HG02973 (cell line): Measurements from ENCODE around the gene SLTM.
"Not testable (repeated sequence)": the region's sequence is repeated elsewhere in the genome, so short reads cannot be mapped to it uniquely, and the experiment has no call there.

Experiments
- ATAC-seq: cut with Tn5 transposase; IDR thresholded peaks from one replicate; pipeline ENCODE4 v1.9.1; 2021; ENCODE audit warnings: moderate library complexity; ENCODE audit not compliant: unreplicated experiment

Gene SLTM

DNA sequence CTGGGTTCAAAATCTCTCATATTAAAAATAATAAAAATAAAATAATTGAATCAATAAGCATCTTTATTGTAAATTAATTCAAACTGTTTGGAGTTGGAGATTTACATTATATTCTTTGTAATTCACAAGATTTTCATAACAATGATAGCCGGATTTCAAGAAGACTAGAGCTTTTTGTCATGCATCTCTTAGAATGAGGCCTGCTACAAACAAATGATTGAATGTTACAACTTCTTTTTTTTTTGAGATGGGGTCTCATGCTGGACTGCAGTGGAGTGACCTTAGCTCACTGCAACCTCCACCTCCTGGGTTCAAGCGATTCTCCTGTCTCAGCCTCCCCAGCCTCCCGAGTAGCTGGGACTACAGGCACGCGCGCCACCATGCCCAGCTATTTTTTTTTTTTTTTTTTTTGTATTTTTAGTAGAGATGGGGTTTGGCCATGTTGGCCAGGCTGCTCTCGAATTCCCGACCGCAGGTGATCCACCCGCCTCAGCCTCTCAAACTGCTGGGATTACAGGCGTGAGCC lies 3.5 kb downstream of the SLTM start:
- no peak for ATAC-seq

DNA sequence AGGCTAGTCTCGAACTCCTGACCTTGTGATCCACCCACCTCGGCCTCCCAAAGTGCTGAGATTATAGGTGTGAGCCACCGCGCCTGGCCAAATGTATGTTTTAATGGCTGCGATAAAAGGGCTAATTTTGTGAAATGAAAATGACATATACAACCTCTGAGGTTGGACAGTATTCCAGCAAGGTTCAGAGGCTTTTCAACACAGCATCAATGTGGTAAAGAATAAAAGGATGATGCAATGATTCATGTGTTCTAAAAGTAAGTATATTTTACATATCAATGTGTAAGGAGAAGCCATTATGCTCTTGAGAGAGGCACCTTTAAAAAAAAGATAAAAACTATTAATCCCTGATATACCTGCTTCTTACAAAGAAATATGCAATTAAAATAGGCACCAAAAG lies 6.7 kb downstream of the SLTM start:
- ATAC-seq = no peak

DNA sequence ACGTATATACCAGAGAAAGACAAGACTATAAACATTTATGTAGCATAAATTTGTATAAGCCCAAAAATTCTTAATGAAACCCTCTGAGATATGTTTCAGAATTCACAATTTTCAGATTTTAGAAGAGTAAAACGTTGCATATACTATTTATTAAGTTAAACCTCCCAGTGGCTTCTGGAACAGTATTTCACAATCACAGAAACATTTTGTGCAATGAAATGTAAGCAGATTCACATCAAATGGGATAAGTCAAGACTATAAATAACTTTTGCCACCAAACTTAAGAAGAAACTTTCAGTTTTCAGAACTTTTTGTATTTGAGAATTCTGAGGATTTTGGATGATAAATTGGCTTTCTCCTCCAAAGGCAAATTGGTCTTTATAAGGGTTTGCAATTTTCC lies 9.2 kb downstream of the SLTM start:
- ATAC-seq = no peak

DNA sequence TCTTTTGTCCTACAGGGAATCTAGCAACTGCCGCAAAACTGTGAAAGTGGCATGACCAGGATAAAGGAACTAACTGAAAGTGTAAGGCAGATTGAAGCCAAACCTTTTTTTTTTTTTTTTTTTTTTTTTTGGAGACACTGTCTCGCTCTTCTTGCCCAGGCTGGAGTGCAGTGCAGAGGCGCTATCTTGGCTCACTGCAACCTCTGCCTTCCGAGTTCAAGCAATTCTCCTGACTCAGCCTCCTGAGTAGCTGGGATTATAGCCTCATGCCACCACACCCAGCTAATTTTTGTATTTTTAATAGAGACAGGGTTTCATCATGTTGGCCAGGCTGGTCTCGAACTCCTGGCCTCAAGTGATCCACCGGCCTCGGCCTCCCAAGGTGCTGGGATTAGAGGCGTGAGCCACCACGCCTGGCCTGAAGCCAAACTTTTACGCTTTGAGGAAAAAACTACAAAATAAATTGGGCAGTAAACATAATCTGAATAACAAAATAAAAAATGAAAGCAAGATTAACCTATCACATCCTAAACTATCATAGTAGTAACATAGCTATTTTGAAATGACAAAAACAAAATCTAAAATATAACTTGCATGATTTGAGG lies 9.7 kb downstream of the SLTM start:
- no peak for ATAC-seq

DNA sequence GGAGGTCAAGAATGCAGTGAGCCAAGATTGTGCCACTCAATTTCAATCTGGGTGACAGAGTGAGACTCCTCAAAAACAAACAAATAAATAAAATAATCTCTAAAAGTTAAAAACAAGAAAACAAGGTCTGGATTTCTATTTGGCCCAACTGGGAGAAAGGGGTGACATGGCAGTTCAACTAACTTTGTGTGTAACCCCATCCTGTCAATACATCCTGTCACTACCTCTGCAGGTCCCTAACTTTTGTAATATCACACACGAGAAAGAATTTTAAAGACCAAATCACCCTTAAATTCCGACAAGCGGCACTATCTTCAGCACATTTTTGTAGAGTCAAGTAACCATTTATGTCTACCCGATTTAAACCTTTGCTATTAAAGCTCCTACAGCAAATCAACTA lies 10.2 kb downstream of the SLTM start:
- no peak for ATAC-seq

DNA sequence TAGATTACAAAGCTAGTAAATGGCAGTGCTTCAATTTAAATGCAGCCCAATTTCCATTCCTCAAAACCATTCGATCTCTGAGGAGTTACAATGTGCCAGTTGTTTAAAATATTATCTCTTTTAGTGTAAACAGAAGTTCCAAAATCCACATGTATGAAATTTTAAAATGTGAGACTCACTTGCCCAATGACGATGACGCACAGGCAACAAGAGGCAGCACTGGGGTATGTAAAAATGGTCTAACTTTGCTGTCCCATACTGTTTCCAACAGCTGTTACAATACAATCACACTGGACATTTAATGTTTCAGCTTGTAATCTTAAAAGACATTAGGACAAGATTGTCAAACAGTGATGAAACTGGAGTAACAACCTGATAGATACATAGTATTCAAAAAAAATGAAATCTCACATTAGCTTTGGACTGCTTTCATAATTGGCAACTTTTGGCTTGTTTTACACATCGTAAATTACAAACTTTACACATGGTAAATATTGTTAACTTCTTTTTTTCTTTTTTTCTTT lies 12.2 kb downstream of the SLTM start:
- no peak for ATAC-seq

DNA sequence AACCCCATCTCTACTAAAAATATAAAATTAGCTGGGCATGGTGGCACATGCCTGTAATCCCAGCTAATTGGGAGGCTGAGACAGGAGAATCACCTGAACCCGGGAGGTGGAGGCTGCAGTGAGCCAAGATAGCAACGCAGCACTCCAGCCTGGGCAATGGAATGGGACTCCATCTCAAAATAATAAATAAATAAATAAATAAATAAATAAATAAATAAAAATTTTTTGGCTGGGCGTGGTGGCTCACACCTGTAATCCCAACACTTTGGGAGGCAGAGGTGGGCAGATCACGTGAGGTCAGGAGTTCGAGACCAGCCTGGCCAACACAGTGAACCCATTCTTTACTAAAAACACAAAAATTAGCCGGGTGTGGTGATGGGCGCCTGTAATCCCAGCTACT lies 13.0 kb downstream of the SLTM start:
- not testable (repeated sequence) for ATAC-seq

DNA sequence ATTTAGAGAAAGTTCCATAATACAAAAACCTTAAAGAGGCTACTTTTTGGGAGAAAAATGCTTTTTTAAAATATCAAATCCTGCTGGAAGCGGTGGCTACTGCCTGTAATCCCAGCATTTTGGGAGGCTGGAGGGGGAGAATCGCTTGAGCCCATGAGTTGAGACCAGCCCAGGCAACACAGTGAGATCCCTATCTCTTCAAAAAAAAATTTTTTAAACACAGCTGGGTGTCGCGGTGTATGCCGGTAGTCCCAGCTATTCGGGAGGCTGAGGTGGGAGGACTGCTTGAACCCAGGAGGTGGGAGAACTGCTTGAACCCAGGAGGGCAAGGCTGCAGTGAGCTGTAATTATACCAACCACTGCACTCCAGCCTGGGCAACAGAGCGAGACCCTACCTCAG lies 14.2 kb downstream of the SLTM start:
- no peak for ATAC-seq

DNA sequence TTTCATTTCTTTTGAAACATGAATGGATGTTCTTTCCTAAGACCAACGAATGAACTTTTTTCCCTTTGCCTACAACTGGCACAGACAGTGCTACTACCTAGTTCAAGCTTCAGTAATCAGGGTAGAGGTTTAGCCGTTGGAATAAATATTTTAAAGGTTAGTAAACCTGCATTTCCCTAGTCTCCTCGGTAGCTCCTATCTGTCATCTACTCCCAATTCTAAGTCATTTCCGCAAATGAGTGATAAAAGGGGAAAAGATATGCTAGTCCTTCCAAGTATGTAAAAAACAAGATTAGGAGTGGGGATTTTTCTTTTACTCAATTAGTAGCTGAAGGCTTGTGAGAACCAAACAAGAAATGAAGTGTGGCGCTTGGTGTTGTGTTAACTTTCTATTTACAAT lies 15.2 kb downstream of the SLTM start:
- ATAC-seq = no peak

DNA sequence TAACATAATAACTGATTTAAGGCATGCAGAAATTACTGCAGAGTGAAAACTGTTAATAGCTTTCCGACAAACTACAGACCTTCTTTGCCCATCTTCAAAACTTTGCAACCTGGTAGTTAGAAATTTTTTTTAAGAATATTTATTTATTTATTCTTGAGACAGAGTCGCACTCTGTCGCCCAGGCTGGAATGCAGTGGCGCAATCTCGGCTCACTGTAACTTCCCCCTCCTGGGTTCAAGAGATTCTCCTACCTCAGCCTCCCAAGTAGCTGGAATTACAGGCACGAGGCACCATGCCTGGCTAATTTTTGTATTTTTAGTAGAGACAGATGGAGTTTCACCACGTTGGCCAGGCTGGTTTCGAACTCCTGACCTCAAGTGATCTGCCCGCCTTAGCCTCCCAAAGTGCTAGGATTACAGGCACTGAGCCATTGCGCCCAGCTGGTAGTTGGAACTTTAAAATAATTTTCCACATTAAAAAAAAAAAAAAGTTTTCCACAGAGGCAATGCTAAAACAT lies 15.8 kb downstream of the SLTM start:
- ATAC-seq = not testable (repeated sequence)

DNA sequence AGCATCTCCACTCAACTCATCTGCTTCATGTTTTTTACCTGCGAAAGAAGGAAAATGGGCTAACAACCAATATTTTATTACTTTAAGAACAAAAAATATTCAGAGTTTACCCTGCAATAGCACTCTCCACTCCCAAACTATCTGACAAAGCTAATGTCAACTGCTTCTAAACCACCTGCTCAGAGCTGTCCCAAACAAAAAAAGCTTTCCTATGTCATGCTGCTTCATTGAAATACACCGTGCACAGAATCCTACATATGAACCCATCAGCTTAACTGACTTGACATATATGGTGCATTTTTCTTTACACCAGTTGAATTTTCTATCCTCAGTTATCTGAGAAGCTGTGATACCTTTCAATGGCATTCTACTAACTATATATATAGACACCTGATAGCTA lies 16.5 kb downstream of the SLTM start:
- no peak for ATAC-seq

DNA sequence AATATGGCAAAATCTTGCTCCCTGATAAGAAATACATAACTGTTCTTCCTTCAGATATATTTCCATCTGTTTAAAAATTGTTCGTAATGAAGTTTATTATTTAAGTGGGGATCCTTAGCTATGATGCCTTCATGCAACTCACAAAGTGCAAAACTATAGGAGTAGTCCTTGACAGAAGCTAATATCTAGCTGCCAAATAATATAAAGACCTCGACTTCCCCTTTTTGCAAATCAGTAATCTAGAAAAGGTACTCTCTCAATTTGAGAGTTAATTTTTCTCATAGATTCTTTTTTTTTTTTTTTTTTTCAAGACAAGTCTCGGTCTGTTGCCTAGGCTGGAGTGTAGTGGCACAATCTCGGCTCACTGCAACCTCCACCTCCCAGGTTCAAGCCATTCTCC lies 23.0 kb downstream of the SLTM start:
- ATAC-seq = no peak

DNA sequence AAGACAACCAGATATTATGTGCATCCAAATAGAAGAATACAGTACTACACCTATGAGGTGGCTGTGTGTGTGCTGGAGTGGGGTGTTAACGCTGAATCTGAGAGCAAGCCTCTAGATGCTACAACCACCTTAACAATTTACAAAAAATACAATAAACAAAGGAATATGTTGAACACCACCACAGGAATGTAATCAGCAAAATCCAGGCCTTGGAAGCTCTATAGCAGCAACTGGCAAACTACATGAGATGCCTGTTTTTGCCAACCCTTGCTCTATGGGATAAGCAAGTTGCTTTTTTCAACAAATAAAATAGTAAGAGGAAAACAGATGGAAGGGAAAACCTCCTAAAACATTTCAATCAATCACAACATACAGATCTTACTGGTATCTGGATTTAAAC lies 23.9 kb downstream of the SLTM start:
- no peak for ATAC-seq

DNA sequence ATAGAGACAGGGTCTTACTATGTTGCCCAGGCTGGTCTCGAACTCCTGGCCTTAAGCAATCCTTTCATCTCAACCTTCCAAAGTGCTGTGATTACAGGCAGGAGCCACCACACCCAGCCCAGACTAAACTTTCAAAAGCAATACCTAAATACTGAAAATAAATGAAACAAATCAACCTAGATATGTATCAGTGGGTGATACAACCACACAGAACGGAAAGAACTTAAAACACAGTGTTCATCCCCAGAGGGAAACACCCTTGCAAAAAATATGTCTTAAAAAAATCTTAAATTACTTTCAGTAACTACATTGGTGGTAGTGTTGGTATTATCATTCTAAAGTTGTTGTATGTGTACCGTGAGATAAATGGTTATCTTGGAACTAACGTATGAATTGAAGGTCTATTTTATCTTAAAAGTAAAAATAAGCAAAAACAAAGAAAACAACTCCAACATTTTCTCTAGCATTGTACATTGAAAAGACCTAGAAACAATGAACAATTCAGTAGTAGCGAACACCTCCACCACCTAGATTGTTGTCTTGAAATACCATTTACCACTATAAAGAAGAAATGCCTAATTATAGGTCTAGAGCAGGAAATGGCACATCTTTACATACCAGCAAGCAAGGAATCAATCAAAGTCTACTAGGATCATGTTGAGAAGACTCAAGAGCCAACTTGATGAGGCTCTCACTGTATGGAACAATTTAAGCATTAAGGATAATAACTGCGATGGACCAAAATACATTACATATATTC lies 24.7 kb downstream of the SLTM start:
- ATAC-seq = no peak

DNA sequence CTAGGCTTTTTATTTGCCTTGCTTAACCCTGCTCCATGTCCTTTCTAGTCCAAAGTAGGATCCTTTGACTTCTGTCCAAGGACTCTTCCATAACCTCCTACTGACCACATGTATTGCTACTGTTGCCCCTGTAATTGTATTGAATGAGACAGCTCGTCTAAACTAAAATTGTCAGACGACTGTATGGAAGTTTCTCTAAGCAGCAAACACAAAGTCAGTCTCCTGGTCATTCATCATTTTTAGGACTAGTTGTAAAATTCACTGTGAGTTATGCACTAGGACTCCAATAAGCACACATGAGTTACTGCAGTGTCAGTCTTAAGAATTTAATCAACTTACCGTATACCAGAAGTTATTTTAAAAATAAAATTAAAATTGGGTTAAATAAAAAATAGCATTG lies 32.8 kb downstream of the SLTM start:
- no peak for ATAC-seq

DNA sequence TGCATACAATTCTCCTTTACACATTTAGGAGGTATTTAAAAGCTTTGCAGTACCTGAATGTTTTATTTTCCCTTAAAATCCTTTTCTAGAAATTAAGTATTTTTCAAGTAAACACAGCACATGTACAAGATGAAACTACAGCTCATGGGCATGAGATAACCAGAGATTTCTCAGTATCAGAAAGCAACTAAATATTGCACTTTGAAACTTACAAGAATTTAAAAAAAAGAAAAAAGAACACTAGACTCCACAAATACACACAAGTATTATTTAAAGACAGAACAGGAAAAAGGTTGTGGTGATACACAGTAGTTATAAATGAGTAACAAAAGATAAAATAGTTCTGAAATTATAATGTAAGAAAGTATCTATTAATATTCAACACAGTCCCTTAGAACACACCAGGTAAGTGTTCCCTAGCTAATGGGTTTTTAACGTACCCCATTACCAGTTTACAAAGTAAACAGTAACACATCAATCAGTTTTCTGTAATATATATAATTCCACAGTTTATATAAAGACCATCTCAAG lies 35.3 kb downstream of the SLTM start:
- ATAC-seq = no peak

DNA sequence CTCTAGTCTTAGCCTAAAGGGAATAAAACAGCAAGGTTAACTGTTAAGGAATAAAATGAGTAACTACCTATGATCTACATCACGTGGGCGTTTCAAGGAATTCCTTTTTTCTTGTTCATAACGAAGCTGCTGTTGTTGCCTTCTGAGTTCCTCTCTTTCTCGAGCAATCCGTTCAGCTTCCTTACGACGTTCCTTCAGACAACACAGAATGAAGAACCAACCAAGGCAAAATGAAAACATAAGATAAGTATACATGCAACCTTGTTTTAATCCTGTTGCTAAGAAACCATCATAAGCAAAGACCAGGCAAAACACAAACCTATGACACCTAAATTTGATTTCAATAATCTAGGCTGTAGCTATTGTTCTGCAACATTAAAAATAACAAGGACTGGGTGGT lies 44.1 kb downstream of the SLTM start:
- ATAC-seq = no peak

DNA sequence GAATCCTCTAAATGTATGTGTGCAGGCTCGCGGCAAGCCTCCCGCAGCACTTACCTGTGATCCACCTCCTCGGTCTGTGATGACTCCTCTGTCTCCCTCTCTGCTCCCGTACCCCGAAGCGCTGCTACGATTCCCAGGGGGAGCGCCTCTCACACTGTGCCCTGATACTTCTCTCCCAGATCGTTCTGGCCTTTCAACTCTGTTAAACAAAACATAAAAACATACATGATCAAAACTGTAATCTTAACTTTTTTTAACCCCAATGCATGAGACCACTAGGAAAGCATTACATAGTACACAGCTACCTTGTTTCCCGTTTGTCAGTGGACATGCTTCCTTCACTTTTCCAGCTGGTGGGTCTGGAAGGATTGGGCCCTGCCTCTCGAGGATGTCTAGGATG lies 46.6 kb downstream of the SLTM start:
- no peak for ATAC-seq

DNA sequence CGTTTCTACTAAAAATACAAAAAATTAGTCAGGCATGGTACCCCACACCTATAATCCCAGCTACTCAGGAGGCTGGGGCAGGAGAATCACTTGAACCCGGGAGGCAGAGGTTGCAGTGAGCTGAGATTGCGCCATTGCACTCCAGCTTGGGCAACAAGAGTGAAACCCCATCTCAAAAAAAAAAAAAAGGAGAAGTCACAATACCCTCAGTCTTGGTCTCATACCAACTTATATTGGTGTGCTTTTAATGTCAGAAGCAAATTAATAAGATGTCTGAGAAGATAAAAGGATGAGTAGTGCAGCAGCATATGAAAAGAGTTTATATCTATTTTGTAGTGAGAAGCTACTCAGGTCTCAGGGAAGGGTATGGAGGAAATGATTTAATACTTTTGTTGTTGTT lies 49.6 kb downstream of the SLTM start:
- ATAC-seq = not testable (repeated sequence)

DNA sequence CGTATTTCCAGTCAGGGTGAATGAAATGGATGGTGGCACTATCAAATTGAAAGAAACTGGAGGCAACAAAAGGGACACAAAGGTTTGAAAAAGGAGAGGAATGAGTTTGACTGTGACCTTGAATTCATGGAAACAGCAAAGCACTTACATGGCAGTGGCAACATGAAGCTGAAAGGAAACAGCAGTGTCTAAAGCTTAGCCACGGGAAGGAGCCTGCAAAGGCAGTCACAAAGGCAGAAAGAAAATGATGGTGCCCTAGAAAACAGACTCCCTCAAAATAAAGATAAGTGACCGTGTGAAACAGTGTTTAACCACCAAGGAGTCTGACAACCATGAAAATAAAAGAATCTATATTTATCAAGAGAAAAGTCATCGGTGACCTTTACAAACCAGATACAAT lies 51.2 kb downstream of the SLTM start:
- no peak for ATAC-seq

DNA sequence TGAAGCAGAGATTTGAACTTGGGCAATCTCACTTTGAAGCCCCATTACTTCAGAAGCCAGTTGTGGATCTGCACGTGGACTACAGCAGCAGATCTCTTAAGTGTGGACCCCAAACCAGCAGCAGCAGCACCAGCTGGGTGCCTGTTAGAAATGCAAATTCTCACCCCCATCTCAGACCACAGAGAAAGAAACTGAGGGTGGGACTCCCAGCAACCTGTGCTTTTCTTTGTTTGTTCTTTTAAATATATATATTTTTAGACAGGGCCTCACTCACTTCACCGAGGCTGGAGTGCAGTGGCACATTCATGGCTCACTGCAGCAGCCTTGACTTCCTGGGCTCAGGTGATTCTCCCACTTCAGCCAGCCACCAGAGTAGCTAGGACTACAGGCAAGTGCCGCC lies 53.2 kb downstream of the SLTM start:
- ATAC-seq = no peak
